SK-N-SH treated with all-trans-retinoic acid at 6 μM for 48 hours (cell line): Measurements from ENCODE around the gene HEPN1.

Experiments used
- ATAC-seq: fragments of 200-7000 bp; cut with Tn5 transposase; 3 replicates; pipeline ENCODE4 v1.9.1; 2020; ENCODE audit warnings: mild to moderate bottlenecking, moderate library complexity
- BACH2 ChIP-seq: fragments of 250-450 bp; sonication (Bioruptor Pico); IDR thresholded peaks from 2 replicates; pipeline ENCODE4 v1.9.0; 2021; ENCODE audit warnings: mild to moderate bottlenecking, borderline replicate concordance
- CREB5 ChIP-seq: fragments of 250-450 bp; sonication (Bioruptor Pico); IDR thresholded peaks from 2 replicates; pipeline ENCODE4 v1.5.1; 2020; ENCODE audit warnings: low read depth, mild to moderate bottlenecking, moderate library complexity
- CSDC2 ChIP-seq: fragments of 250-450 bp; sonication (Bioruptor Pico); IDR thresholded peaks from 2 replicates; pipeline ENCODE4 v1.5.0; 2020; ENCODE audit warnings: mild to moderate bottlenecking, moderate library complexity
- ESRRG ChIP-seq: fragments of 250-450 bp; sonication (Bioruptor Pico); IDR thresholded peaks from 2 replicates; pipeline ENCODE4 v1.6.1; 2021; ENCODE audit warnings: mild to moderate bottlenecking
- ISL1 ChIP-seq: fragments of 250-450 bp; sonication (Bioruptor Pico); IDR thresholded peaks from 2 replicates; pipeline ENCODE4 v2.1.2; 2022; ENCODE audit warnings: mild to moderate bottlenecking, moderate library complexity
- OSR1 ChIP-seq: fragments of 250-450 bp; sonication (Bioruptor Pico); IDR thresholded peaks from 2 replicates; pipeline ENCODE4 v1.8.0; 2022; ENCODE audit warnings: moderate library complexity, mild to moderate bottlenecking, inconsistent platforms
- PPARA ChIP-seq: fragments of 250-450 bp; sonication (Bioruptor Pico); IDR thresholded peaks from 2 replicates; pipeline ENCODE4 v1.5.0; 2020; ENCODE audit warnings: mild to moderate bottlenecking, borderline replicate concordance
- RARB ChIP-seq: fragments of 250-450 bp; sonication (Bioruptor Pico); IDR thresholded peaks from 2 replicates; pipeline ENCODE4 v1.8.0; 2021; ENCODE audit warnings: mild to moderate bottlenecking, moderate library complexity
- SNAI2 ChIP-seq: fragments of 250-450 bp; sonication (Bioruptor Pico); IDR thresholded peaks from 2 replicates; pipeline ENCODE4 v1.5.0; 2020; ENCODE audit warnings: mild to moderate bottlenecking, moderate library complexity
- TCF4 ChIP-seq: fragments of 250-450 bp; sonication (Bioruptor Pico); IDR thresholded peaks from 2 replicates; pipeline ENCODE4 v1.8.0; 2021; ENCODE audit warnings: mild to moderate bottlenecking, moderate library complexity, borderline replicate concordance
- TOX ChIP-seq: fragments of 250-450 bp; sonication (Bioruptor Pico); IDR thresholded peaks from 2 replicates; pipeline ENCODE4 v1.8.0; 2021; ENCODE audit warnings: mild to moderate bottlenecking, moderate library complexity, borderline replicate concordance
- ZC3H10 ChIP-seq: fragments of 250-450 bp; sonication (Bioruptor Pico); IDR thresholded peaks from 2 replicates; pipeline ENCODE4 v1.5.1; 2021; ENCODE audit warnings: mild to moderate bottlenecking, moderate library complexity
- ZFP3 ChIP-seq: fragments of 250-450 bp; sonication (Bioruptor Pico); IDR thresholded peaks from 2 replicates; pipeline ENCODE4 v1.5.0; 2020; ENCODE audit warnings: mild to moderate bottlenecking, moderate library complexity
- ZNF565 ChIP-seq: fragments of 450-650 bp; formaldehyde crosslinking; conservative IDR thresholded peaks from 2 replicates; pipeline ENCODE4 v1.5.0; 2020; ENCODE audit warnings: low read depth, mild to moderate bottlenecking, moderate library complexity
- ZNF70 ChIP-seq: fragments of 450-650 bp; formaldehyde crosslinking; IDR thresholded peaks from 2 replicates; pipeline ENCODE4 v1.5.0; 2020; ENCODE audit warnings: mild to moderate bottlenecking, moderate library complexity
- TF ChIP-seq, protein P1 (sequence below): fragments of 250-450 bp; sonication (Bioruptor Pico); IDR thresholded peaks from 2 replicates; pipeline ENCODE4 v1.5.0; 2020; ENCODE audit warnings: mild to moderate bottlenecking, moderate library complexity
- TF ChIP-seq, protein P2 (sequence below): fragments of 250-450 bp; sonication (Bioruptor Pico); IDR thresholded peaks from 2 replicates; pipeline ENCODE4 v1.5.1; 2021; ENCODE audit warnings: mild to moderate bottlenecking, moderate library complexity
- TF ChIP-seq, protein P3 (sequence below): fragments of 250-450 bp; sonication (Bioruptor Pico); IDR thresholded peaks from 2 replicates; pipeline ENCODE4 v1.8.0; 2020; ENCODE audit warnings: mild to moderate bottlenecking, moderate library complexity, borderline replicate concordance
- TF ChIP-seq, protein P4 (sequence below): fragments of 250-450 bp; sonication (Bioruptor Pico); IDR thresholded peaks from 2 replicates; pipeline ENCODE4 v1.8.0; 2021; ENCODE audit warnings: low read depth, mild to moderate bottlenecking, moderate library complexity, borderline replicate concordance

Gene HEPN1

GRCh38 chr11:124890151-124890550, 28.9 kb upstream of the HEPN1 start:
- ATAC-seq, result no peak
- TF ChIP-seq ZC3H10 (CRISPR knock-in tag) (no peak), ZFP3 (CRISPR knock-in tag) (no peak), BACH2 (no peak), TOX (no peak), OSR1 (CRISPR knock-in tag) (no peak), ISL1 (no peak)
- TF ChIP-seq, protein P1, sequence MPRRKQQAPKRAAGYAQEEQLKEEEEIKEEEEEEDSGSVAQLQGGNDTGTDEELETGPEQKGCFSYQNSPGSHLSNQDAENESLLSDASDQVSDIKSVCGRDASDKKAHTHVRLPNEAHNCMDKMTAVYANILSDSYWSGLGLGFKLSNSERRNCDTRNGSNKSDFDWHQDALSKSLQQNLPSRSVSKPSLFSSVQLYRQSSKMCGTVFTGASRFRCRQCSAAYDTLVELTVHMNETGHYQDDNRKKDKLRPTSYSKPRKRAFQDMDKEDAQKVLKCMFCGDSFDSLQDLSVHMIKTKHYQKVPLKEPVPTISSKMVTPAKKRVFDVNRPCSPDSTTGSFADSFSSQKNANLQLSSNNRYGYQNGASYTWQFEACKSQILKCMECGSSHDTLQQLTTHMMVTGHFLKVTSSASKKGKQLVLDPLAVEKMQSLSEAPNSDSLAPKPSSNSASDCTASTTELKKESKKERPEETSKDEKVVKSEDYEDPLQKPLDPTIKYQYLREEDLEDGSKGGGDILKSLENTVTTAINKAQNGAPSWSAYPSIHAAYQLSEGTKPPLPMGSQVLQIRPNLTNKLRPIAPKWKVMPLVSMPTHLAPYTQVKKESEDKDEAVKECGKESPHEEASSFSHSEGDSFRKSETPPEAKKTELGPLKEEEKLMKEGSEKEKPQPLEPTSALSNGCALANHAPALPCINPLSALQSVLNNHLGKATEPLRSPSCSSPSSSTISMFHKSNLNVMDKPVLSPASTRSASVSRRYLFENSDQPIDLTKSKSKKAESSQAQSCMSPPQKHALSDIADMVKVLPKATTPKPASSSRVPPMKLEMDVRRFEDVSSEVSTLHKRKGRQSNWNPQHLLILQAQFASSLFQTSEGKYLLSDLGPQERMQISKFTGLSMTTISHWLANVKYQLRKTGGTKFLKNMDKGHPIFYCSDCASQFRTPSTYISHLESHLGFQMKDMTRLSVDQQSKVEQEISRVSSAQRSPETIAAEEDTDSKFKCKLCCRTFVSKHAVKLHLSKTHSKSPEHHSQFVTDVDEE (CRISPR knock-in tag), result no peak
- TF ChIP-seq, protein P2, sequence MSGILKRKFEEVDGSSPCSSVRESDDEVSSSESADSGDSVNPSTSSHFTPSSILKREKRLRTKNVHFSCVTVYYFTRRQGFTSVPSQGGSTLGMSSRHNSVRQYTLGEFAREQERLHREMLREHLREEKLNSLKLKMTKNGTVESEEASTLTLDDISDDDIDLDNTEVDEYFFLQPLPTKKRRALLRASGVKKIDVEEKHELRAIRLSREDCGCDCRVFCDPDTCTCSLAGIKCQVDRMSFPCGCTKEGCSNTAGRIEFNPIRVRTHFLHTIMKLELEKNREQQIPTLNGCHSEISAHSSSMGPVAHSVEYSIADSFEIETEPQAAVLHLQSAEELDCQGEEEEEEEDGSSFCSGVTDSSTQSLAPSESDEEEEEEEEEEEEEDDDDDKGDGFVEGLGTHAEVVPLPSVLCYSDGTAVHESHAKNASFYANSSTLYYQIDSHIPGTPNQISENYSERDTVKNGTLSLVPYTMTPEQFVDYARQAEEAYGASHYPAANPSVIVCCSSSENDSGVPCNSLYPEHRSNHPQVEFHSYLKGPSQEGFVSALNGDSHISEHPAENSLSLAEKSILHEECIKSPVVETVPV (CRISPR knock-in tag), result no peak
- TF ChIP-seq, all 23 proteins: peak for 0

- no peak for ATAC-seq
- TF ChIP-seq CREB5, result no peak
- no peak for TF ChIP-seq ZNF565
- TF ChIP-seq, protein P2 (CRISPR knock-in tag), result no peak
- TF ChIP-seq TCF4 (CRISPR knock-in tag), result no peak
- TF ChIP-seq, protein P3, sequence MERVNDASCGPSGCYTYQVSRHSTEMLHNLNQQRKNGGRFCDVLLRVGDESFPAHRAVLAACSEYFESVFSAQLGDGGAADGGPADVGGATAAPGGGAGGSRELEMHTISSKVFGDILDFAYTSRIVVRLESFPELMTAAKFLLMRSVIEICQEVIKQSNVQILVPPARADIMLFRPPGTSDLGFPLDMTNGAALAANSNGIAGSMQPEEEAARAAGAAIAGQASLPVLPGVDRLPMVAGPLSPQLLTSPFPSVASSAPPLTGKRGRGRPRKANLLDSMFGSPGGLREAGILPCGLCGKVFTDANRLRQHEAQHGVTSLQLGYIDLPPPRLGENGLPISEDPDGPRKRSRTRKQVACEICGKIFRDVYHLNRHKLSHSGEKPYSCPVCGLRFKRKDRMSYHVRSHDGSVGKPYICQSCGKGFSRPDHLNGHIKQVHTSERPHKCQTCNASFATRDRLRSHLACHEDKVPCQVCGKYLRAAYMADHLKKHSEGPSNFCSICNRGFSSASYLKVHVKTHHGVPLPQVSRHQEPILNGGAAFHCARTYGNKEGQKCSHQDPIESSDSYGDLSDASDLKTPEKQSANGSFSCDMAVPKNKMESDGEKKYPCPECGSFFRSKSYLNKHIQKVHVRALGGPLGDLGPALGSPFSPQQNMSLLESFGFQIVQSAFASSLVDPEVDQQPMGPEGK (CRISPR knock-in tag), result no peak
- TF ChIP-seq ESRRG (CRISPR knock-in tag), result no peak
- TF ChIP-seq SNAI2 (CRISPR knock-in tag), result no peak
- TF ChIP-seq, protein P1 (CRISPR knock-in tag), result no peak
- no peak for TF ChIP-seq BACH2
- TF ChIP-seq CSDC2 (CRISPR knock-in tag), result no peak
- no peak for TF ChIP-seq TOX
- TF ChIP-seq ZC3H10 (CRISPR knock-in tag), result no peak
- no peak for TF ChIP-seq ISL1
- no peak for TF ChIP-seq ZNF70 (CRISPR knock-in tag)
- no peak for TF ChIP-seq PPARA
- no peak for TF ChIP-seq RARB
- TF ChIP-seq, protein P4, sequence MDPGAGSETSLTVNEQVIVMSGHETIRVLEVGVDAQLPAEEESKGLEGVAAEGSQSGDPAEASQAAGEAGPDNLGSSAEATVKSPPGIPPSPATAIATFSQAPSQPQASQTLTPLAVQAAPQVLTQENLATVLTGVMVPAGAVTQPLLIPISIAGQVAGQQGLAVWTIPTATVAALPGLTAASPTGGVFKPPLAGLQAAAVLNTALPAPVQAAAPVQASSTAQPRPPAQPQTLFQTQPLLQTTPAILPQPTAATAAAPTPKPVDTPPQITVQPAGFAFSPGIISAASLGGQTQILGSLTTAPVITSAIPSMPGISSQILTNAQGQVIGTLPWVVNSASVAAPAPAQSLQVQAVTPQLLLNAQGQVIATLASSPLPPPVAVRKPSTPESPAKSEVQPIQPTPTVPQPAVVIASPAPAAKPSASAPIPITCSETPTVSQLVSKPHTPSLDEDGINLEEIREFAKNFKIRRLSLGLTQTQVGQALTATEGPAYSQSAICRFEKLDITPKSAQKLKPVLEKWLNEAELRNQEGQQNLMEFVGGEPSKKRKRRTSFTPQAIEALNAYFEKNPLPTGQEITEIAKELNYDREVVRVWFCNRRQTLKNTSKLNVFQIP (CRISPR knock-in tag), result no peak
- TF ChIP-seq, all 23 proteins: peak for 0
Observed at GRCh38 chr11:124890683-124891372, 28.2 kb upstream of the HEPN1 start.
